Endothelial cell of umbilical vein (primary cell): ENCODE measurements around the gene TET1. TPM values are rescaled to one million over a fixed set of nuclear protein-coding genes. Genes with fewer than 3 reads are reported as not detected.

Experiments used
- BruUV-seq: library from RNA; stranded (reverse); fragments of 400-500 nt; replicated peaks from 2 replicates; lab custom pipeline; 2021; lab: Mats Ljungman, UMichigan
- CTCF ChIA-PET: fragments of 300-600, 350-600 bp; sonication (Branson Sonifier 250); formaldehyde crosslinking; loops from one replicate; lab custom pipeline; 2021; ENCODE audit warnings: antibody characterized with exemption, inconsistent platforms; lab: Charles Lee
- POLR2A ChIA-PET: fragments of 300-600, 350-600 bp; sonication (Branson Sonifier 250); formaldehyde crosslinking; loops from one replicate; lab custom pipeline; 2021; ENCODE audit warnings: antibody characterized with exemption, inconsistent platforms; lab: Charles Lee
- DNase-seq: peaks from one replicate; pipeline ENCODE4 v3.0.0-alpha.2; 2011; ENCODE audit warnings: low read depth, low spot score
- FAIRE-seq: peaks from 2 replicates; lab custom pipeline; 2011; peaks lifted over from hg19 to GRCh38; lab: Jason Lieb, UNC
- H2AFZ ChIP-seq: 2 replicates; pipeline ENCODE4 v1.6.0; 2012; ENCODE audit warnings: low read depth, low read length, control low read depth, inconsistent platforms
- H3K27ac ChIP-seq: 2 replicates; pipeline ENCODE4 v1.5.1; 2011; ENCODE audit warnings: low read depth, mild to moderate bottlenecking, control low read depth, low read length, moderate library complexity; ENCODE audit not compliant: insufficient read depth
- H3K27me3 ChIP-seq, 2 experiments: 2 replicates each; pipeline versions ENCODE4 v1.6.0 to v1.6.1; 2011; ENCODE audit warnings: low read length in 2 of 2, mixed read lengths in 1 of 2; ENCODE audit not compliant: control insufficient read depth in 2 of 2, insufficient read depth in 2 of 2
- H3K36me3 ChIP-seq, 2 experiments: 2 replicates in 1 of 2; 3 replicates in 1 of 2; pipeline ENCODE4 v1.5.1; 2011; ENCODE audit warnings: low read length in 2 of 2, mild to moderate bottlenecking in 1 of 2, moderate library complexity in 1 of 2; ENCODE audit not compliant: control insufficient read depth in 2 of 2, insufficient read depth in 2 of 2; ENCODE audit errors: extremely low read depth in 1 of 2
- H3K4me1 ChIP-seq: 3 replicates; pipeline ENCODE4 v1.5.1; 2011; ENCODE audit warnings: mild to moderate bottlenecking, low read length; ENCODE audit not compliant: control insufficient read depth, insufficient read depth; ENCODE audit errors: extremely low read depth
- H3K4me2 ChIP-seq: 2 replicates; pipeline ENCODE4 v1.6.1; 2011; ENCODE audit warnings: low read length, control low read depth, mixed read lengths; ENCODE audit not compliant: insufficient read depth
- H3K4me3 ChIP-seq, 3 experiments: fragments of 200-600 bp in 1 of 3; sonication (generic), shearing (Covaris generic) in 1 of 3; replicated peaks in 1 of 3; 2 replicates each; pipeline ENCODE4 v1.5.1; 2011 to 2016; ENCODE audit warnings: control low read depth in 3 of 3, low read length in 3 of 3, mild to moderate bottlenecking in 2 of 3, inconsistent platforms in 1 of 3, low read depth in 1 of 3, moderate library complexity in 1 of 3; ENCODE audit not compliant: insufficient read depth in 1 of 3
- H3K79me2 ChIP-seq: 2 replicates; pipeline ENCODE4 v1.6.0; 2012; ENCODE audit warnings: low read length, inconsistent platforms; ENCODE audit not compliant: control insufficient read depth, insufficient read depth
- H3K9ac ChIP-seq: replicated peaks from 2 replicates; pipeline ENCODE3; 2011; ENCODE audit warnings: low read length, control low read depth; ENCODE audit not compliant: insufficient read depth; ENCODE audit errors: extremely low read depth
- H3K9me1 ChIP-seq: replicated peaks from 3 replicates; pipeline ENCODE4 v1.6.0; 2011; ENCODE audit warnings: mild to moderate bottlenecking, low read length; ENCODE audit not compliant: control insufficient read depth, insufficient read depth; ENCODE audit errors: extremely low read depth
- H3K9me3 ChIP-seq: replicated peaks from 2 replicates; pipeline ENCODE4 v1.5.1; 2012; ENCODE audit warnings: low read length, inconsistent platforms; ENCODE audit not compliant: control insufficient read depth, insufficient read depth
- H4K20me1 ChIP-seq: replicated peaks from 2 replicates; pipeline ENCODE3; 2011; ENCODE audit warnings: mild to moderate bottlenecking, low read length; ENCODE audit not compliant: control insufficient read depth, insufficient read depth; ENCODE audit errors: extremely low read depth
- CTCF ChIP-seq, 2 donors: IDR thresholded peaks; 1 replicate in 1 of 2; 2 replicates in 1 of 2; pipeline ENCODE4 v1.5.1; 2011; ENCODE audit warnings: low read length in 2 of 2, mild to moderate bottlenecking in 2 of 2, moderate library complexity in 2 of 2, control low read depth in 1 of 2, inconsistent platforms in 1 of 2, low read depth in 1 of 2; ENCODE audit not compliant: insufficient read depth in 1 of 2; ENCODE audit errors: extremely low read depth in 1 of 2
- EZH2 ChIP-seq: IDR thresholded peaks from 2 replicates; pipeline ENCODE4 v1.6.1; 2012; ENCODE audit warnings: borderline replicate concordance, low read depth, mild to moderate bottlenecking, moderate library complexity, low read length, inconsistent platforms; ENCODE audit not compliant: severe bottlenecking
- FOS ChIP-seq: IDR thresholded peaks from 2 replicates; pipeline ENCODE4 v1.6.1; 2011; ENCODE audit warnings: mild to moderate bottlenecking, low read length, moderate library complexity, borderline replicate concordance; ENCODE audit not compliant: insufficient read depth
- GATA2 ChIP-seq: IDR thresholded peaks from 2 replicates; pipeline ENCODE4 v1.7.0; 2011; ENCODE audit warnings: low read depth, mild to moderate bottlenecking, moderate library complexity, mixed read lengths, low read length; ENCODE audit not compliant: insufficient read length, insufficient read depth
- JUN ChIP-seq: IDR thresholded peaks from 2 replicates; pipeline ENCODE4 v1.6.1; 2011; ENCODE audit warnings: borderline replicate concordance, low read depth; ENCODE audit not compliant: insufficient read length, insufficient read depth
- MAX ChIP-seq: IDR thresholded peaks from 2 replicates; pipeline ENCODE4 v1.6.1; 2011; ENCODE audit not compliant: insufficient read depth, insufficient read length
- MYC ChIP-seq: IDR thresholded peaks from one replicate; pipeline ENCODE4 v1.6.1; 2011; ENCODE audit warnings: mild to moderate bottlenecking, low read depth, low read length
- POLR2A ChIP-seq: IDR thresholded peaks from 2 replicates; pipeline ENCODE4 v1.6.1; 2012; ENCODE audit warnings: low read depth, mild to moderate bottlenecking, control low read depth, low read length
- POLR2AphosphoS5 ChIP-seq: IDR thresholded peaks from 2 replicates; pipeline ENCODE4 v1.6.1; 2012; ENCODE audit warnings: low read depth, mild to moderate bottlenecking, control low read depth, low read length, moderate library complexity; ENCODE audit not compliant: insufficient read depth
- dilution Hi-C: fragments of 300-500 bp; cut with MboI; formaldehyde crosslinking; loops from one replicate; pipeline ENCODE4 v1.15.0; 2019; ENCODE audit warnings: low sequenced_read_pairs; ENCODE audit not compliant: extremely low pct_ligation_motif_present
- intact Hi-C: fragments of 100-400 bp; cut with micrococcal nuclease; formaldehyde crosslinking; loops from one replicate; pipeline ENCODE4 v1.10.0; 2022
- polyA plus RNA-seq, 4 experiments: library from polyadenylated mRNA; depleted of rRNA in 3 of 4; stranded (reverse) in 3 of 4; unstranded in 1 of 4; fragments of >200 nt; gene quantifications; 2 replicates each; pipeline versions ENCODE4 v1.2.1 to v1.2.3, GENCODE V29; 2011 to 2012; ENCODE audit warnings: missing spikeins in 1 of 4
- total RNA-seq: library from RNA; stranded (reverse); gene quantifications from 2 replicates; pipeline ENCODE4 v1.2.3, GENCODE V29; 2021

Gene TET1
- total and polyA plus RNA-seq, 2 donors (not counting 3 experiments of a cell fraction or from before 2014, with no cell fraction given), result 0.23 to 1.5 TPM

GRCh38 chr10:68559841-68560185 lies 324 bp upstream of the TET1 start:
- Histone ChIP-seq H3K9me1 (peaks cover 2% of the 10 kb centered on the region), H3K9me3 (no peaks in the 10 kb centered on the region), H3K4me1 (peaks cover 2% of the 10 kb centered on the region), H3K9ac (no peak overlapping the region), H3K27ac (no peak overlapping the region), H4K20me1 (no peaks in the 10 kb centered on the region), H2AFZ (no peak overlapping the region), H3K4me3 (peak overlapping the region in 1 of 3 experiments; percentile 42), H3K36me3 (no peaks in the 10 kb centered on the region), H3K27me3 (peaks cover 36 to 51% of the 10 kb centered on the region in 2 experiments), H3K79me2 (no peaks in the 10 kb centered on the region), H3K4me2 (peak overlapping the region; percentile 21)
- ChIA-PET CTCF (interaction anchor here (0.8 to 1.5 kb wide), 7 partner anchors 9 to 338 kb away, joined by 3 to 12 read pairs (median 4); no protein-coding TSS in a partner anchor), POLR2A (interaction anchor here (0.9 to 1.3 kb wide), 2 partner anchors 40 to 41 kb away, joined by 3 to 4 read pairs; no protein-coding TSS in a partner anchor)
- TF ChIP-seq JUN (no peak), MAX (no peak), GATA2 (no peak), POLR2AphosphoS5 (no peak), POLR2A (no peak), CTCF (IDR thresholded peaks at IDR 0.05; ENCODE audit: extremely low read depth in 1 of 2, insufficient read depth in 1 of 2, low read depth in 1 of 2, low read length in 2 of 2) (no peak), MYC (no peak), EZH2 (no peak), FOS (no peak)
- DNase-seq, result no peak
- intact Hi-C loops, result loop anchor here (1.0 kb wide), 1 partner anchor 40 kb away; no protein-coding TSS in a partner anchor
- no peak for FAIRE-seq
- dilution Hi-C loops, result no loop called here
- no TSS peak for BruUV-seq
